Neural cell (in vitro differentiated cells): ENCODE data around the gene FAM177B. TPM values are rescaled to one million over a fixed set of nuclear protein-coding genes. Genes with fewer than 3 reads are reported as not detected.

Experiments
- H2AFZ ChIP-seq: fragments of 200-600, 300-800 bp; sonication (generic), shearing (Covaris generic); 2 replicates; pipeline ENCODE4 v1.6.0; 2014; ENCODE audit warnings: low read depth, mild to moderate bottlenecking, antibody characterized with exemption, low read length, moderate library complexity
- H3F3A ChIP-seq: fragments of 200-600 bp; shearing (Covaris generic); 2 replicates; pipeline ENCODE4 v1.6.1; 2016; ENCODE audit warnings: mild to moderate bottlenecking, moderate library complexity, mixed read lengths, antibody characterized with exemption, low read length; ENCODE audit not compliant: insufficient read depth, poor library complexity, severe bottlenecking
- H3K27ac ChIP-seq: fragments of 200-600, 300-800 bp; sonication (generic), shearing (Covaris generic); 2 replicates; pipeline ENCODE4 v1.5.1; 2014; ENCODE audit warnings: mild to moderate bottlenecking, low read length, moderate library complexity
- H3K27me3 ChIP-seq: fragments of 300-800, 200-600 bp; sonication (generic), shearing (Covaris generic); 2 replicates; pipeline ENCODE4 v1.6.0; 2014; ENCODE audit warnings: mild to moderate bottlenecking, low read depth, low read length, moderate library complexity; ENCODE audit not compliant: insufficient read depth
- H3K36me3 ChIP-seq: fragments of 300-800, 200-600 bp; sonication (generic), shearing (Covaris generic); 2 replicates; pipeline ENCODE4 v1.5.1; 2014; ENCODE audit warnings: mild to moderate bottlenecking, antibody characterized with exemption, low read length, moderate library complexity; ENCODE audit not compliant: insufficient read depth
- H3K4me2 ChIP-seq: fragments of 300-800, 200-600 bp; sonication (generic), shearing (Covaris generic); 2 replicates; pipeline ENCODE4 v1.6.0; 2014; ENCODE audit warnings: mild to moderate bottlenecking, low read length
- H3K4me3 ChIP-seq: fragments of 300-800, 200-600 bp; sonication (generic), shearing (Covaris generic); 2 replicates; pipeline ENCODE4 v1.5.1; 2014; ENCODE audit warnings: mild to moderate bottlenecking, low read length, moderate library complexity
- H3K79me2 ChIP-seq: fragments of 200-600 bp; shearing (Covaris generic); replicated peaks from 2 replicates; pipeline ENCODE4 v1.6.0; 2014; ENCODE audit warnings: mild to moderate bottlenecking, low read length, moderate library complexity; ENCODE audit not compliant: insufficient read depth
- H3K9ac ChIP-seq: fragments of 300-800, 200-600 bp; sonication (generic), shearing (Covaris generic); 2 replicates; pipeline ENCODE4 v1.6.1; 2016; ENCODE audit warnings: mild to moderate bottlenecking, low read length, mixed read lengths
- H3K9me2 ChIP-seq: fragments of 200-600 bp; shearing (Covaris generic); 2 replicates; pipeline ENCODE4 v1.6.1; 2016; ENCODE audit warnings: mild to moderate bottlenecking, low read length, mixed read lengths; ENCODE audit not compliant: insufficient read depth
- H3K9me3 ChIP-seq: fragments of 200-600, 300-800 bp; sonication (generic), shearing (Covaris generic); 2 replicates; pipeline ENCODE4 v1.6.1; 2016; ENCODE audit warnings: mild to moderate bottlenecking, mixed run types, low read length, moderate library complexity, mixed read lengths
- H4K20me1 ChIP-seq: fragments of 200-600 bp; shearing (Covaris generic); 2 replicates; pipeline ENCODE4 v1.6.1; 2016; ENCODE audit warnings: mild to moderate bottlenecking, mixed run types; ENCODE audit not compliant: insufficient read depth
- EP300 ChIP-seq: fragments of 450-650 bp; conservative IDR thresholded peaks from 2 replicates; pipeline ENCODE4 v1.6.1; 2014; ENCODE audit warnings: antibody characterized with exemption, mild to moderate bottlenecking, moderate library complexity; ENCODE audit not compliant: poor library complexity, severe bottlenecking
- EZH2 ChIP-seq: fragments of 200-600, 300-800 bp; shearing (Covaris generic), sonication (generic); IDR thresholded peaks from 2 replicates; pipeline ENCODE4 v1.6.1; 2014; ENCODE audit warnings: antibody characterized with exemption, low read length, borderline replicate concordance, mild to moderate bottlenecking; ENCODE audit not compliant: insufficient read depth, poor library complexity, severe bottlenecking
- MXI1 ChIP-seq: fragments of 450-650 bp; conservative IDR thresholded peaks from 2 replicates; pipeline ENCODE4 v1.6.1; 2014; ENCODE audit warnings: antibody characterized with exemption, mild to moderate bottlenecking; ENCODE audit not compliant: poor library complexity, severe bottlenecking
- POLR2AphosphoS5 ChIP-seq: IDR thresholded peaks from 2 replicates; pipeline ENCODE4 v1.6.1; 2012
- RAD21 ChIP-seq: fragments of 450-650 bp; conservative IDR thresholded peaks from 2 replicates; pipeline ENCODE4 v1.6.1; 2014; ENCODE audit warnings: antibody characterized with exemption, mild to moderate bottlenecking, moderate library complexity
- SMC3 ChIP-seq: fragments of 450-650 bp; conservative IDR thresholded peaks from 2 replicates; pipeline ENCODE4 v1.6.1; 2014; ENCODE audit warnings: antibody characterized with exemption, mild to moderate bottlenecking, moderate library complexity; ENCODE audit not compliant: poor library complexity
- TAF1 ChIP-seq: IDR thresholded peaks from 2 replicates; pipeline ENCODE4 v1.6.1; 2012; ENCODE audit warnings: low read depth
- polyA plus RNA-seq: library from polyadenylated mRNA; depleted of rRNA; stranded (reverse); fragments of >200 nt; gene quantifications from 2 replicates; pipeline ENCODE4 v1.2.3, GENCODE V29; 2014
- TF ChIP-seq, protein P1 (sequence below): fragments of 450-650 bp; IDR thresholded peaks from 2 replicates; pipeline ENCODE4 v1.5.1; 2014; ENCODE audit warnings: antibody characterized with exemption, mild to moderate bottlenecking, moderate library complexity; ENCODE audit not compliant: poor library complexity, severe bottlenecking
- TF ChIP-seq, protein P2 (sequence below): IDR thresholded peaks from 2 replicates; pipeline ENCODE4 v1.6.1; 2012; ENCODE audit warnings: borderline replicate concordance

Gene FAM177B
- polyA plus RNA-seq, 1 donor from 2014 or later: not detected

DNA sequence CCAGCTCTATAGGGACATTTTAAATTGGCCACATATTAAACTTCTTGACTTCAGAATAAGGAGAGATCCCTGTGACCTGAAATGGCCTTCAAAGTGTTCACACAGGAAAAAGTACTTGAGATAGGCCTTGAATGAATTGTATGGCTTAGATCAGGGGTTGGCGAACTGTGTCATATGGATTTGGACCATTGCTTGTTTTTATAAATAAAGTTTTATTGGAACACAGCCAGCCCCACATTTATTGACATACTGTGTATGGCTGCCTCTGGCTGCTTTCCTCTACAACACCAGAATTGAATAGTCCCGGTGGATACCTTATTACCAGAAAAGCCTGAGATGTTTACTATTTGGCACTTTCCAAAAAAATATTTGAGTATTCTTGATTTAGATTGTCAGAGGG is 20.6 kb upstream of the FAM177B start:
- no peak overlapping the region for H2AFZ ChIP-seq
- no peaks in the 10 kb centered on the region for H3K36me3 ChIP-seq

DNA sequence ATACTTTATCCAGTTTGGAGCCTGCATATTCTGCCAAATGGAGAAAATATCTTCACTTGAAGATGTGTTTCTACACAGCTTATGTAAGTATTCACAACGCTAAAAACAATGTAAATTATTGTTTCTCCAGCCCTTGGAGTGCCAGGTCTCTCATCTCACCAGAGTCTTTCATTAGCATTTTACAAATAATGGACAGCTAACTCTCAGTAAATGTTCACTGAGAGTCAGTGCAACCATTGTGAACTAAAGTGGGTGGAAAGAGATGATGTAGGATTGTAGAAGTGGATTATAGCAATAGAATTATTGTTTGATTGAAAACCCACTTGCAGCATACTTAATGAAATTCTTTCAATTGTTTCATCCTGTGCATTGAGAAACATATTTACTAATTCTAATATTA is 8.3 kb upstream of the FAM177B start:
- Histone ChIP-seq H2AFZ (no peak overlapping the region), H3K27me3 (no peaks in the 10 kb centered on the region), H3K4me2 (no peak overlapping the region), H3K4me3 (no peak overlapping the region), H3K9me3 (no peaks in the 10 kb centered on the region), H4K20me1 (no peaks in the 10 kb centered on the region), H3K79me2 (no peaks in the 10 kb centered on the region), H3K27ac (no peak overlapping the region), H3K9ac (no peak overlapping the region), H3F3A (no peaks in the 10 kb centered on the region), H3K36me3 (peaks cover 7% of the 10 kb centered on the region), H3K9me2 (no peaks in the 10 kb centered on the region)
- no peak for TF ChIP-seq RAD21
- no peak for TF ChIP-seq EZH2
- no peak for TF ChIP-seq MXI1
- TF ChIP-seq, protein P1, sequence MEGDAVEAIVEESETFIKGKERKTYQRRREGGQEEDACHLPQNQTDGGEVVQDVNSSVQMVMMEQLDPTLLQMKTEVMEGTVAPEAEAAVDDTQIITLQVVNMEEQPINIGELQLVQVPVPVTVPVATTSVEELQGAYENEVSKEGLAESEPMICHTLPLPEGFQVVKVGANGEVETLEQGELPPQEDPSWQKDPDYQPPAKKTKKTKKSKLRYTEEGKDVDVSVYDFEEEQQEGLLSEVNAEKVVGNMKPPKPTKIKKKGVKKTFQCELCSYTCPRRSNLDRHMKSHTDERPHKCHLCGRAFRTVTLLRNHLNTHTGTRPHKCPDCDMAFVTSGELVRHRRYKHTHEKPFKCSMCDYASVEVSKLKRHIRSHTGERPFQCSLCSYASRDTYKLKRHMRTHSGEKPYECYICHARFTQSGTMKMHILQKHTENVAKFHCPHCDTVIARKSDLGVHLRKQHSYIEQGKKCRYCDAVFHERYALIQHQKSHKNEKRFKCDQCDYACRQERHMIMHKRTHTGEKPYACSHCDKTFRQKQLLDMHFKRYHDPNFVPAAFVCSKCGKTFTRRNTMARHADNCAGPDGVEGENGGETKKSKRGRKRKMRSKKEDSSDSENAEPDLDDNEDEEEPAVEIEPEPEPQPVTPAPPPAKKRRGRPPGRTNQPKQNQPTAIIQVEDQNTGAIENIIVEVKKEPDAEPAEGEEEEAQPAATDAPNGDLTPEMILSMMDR: no peak
- TF ChIP-seq, protein P2, sequence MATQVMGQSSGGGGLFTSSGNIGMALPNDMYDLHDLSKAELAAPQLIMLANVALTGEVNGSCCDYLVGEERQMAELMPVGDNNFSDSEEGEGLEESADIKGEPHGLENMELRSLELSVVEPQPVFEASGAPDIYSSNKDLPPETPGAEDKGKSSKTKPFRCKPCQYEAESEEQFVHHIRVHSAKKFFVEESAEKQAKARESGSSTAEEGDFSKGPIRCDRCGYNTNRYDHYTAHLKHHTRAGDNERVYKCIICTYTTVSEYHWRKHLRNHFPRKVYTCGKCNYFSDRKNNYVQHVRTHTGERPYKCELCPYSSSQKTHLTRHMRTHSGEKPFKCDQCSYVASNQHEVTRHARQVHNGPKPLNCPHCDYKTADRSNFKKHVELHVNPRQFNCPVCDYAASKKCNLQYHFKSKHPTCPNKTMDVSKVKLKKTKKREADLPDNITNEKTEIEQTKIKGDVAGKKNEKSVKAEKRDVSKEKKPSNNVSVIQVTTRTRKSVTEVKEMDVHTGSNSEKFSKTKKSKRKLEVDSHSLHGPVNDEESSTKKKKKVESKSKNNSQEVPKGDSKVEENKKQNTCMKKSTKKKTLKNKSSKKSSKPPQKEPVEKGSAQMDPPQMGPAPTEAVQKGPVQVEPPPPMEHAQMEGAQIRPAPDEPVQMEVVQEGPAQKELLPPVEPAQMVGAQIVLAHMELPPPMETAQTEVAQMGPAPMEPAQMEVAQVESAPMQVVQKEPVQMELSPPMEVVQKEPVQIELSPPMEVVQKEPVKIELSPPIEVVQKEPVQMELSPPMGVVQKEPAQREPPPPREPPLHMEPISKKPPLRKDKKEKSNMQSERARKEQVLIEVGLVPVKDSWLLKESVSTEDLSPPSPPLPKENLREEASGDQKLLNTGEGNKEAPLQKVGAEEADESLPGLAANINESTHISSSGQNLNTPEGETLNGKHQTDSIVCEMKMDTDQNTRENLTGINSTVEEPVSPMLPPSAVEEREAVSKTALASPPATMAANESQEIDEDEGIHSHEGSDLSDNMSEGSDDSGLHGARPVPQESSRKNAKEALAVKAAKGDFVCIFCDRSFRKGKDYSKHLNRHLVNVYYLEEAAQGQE: no peak
- TF ChIP-seq TAF1: no peak
- TF ChIP-seq EP300: no peak
- no peak for TF ChIP-seq SMC3
- no peak for TF ChIP-seq POLR2AphosphoS5

More for the DNA sequence above, 20.6 kb upstream of the FAM177B start:
- no peak overlapping the region for H3K4me3 ChIP-seq
- H3K9me2 ChIP-seq: no peaks in the 10 kb centered on the region
- TF ChIP-seq, protein P1: no peak
- TF ChIP-seq EP300 (no peak), MXI1 (no peak), POLR2AphosphoS5 (no peak), TAF1 (no peak), RAD21 (no peak), SMC3 (no peak), EZH2 (no peak)
- TF ChIP-seq, protein P2: no peak
- H3K27me3 ChIP-seq: no peaks in the 10 kb centered on the region
- no peak overlapping the region for H3K27ac ChIP-seq
- no peak overlapping the region for H3K9ac ChIP-seq
- H3F3A ChIP-seq: no peaks in the 10 kb centered on the region
- no peak overlapping the region for H3K4me2 ChIP-seq
- no peaks in the 10 kb centered on the region for H4K20me1 ChIP-seq
- H3K9me3 ChIP-seq: no peaks in the 10 kb centered on the region
- peaks cover 4% of the 10 kb centered on the region for H3K79me2 ChIP-seq
